COLO829 (cell line): Measurements from ENCODE around the gene CRYZ.

Source experiments
- DNase-seq: peaks from one replicate; pipeline ENCODE4 v3.0.0; 2012; ENCODE audit warnings: low spot score

CRYZ gene

DNA sequence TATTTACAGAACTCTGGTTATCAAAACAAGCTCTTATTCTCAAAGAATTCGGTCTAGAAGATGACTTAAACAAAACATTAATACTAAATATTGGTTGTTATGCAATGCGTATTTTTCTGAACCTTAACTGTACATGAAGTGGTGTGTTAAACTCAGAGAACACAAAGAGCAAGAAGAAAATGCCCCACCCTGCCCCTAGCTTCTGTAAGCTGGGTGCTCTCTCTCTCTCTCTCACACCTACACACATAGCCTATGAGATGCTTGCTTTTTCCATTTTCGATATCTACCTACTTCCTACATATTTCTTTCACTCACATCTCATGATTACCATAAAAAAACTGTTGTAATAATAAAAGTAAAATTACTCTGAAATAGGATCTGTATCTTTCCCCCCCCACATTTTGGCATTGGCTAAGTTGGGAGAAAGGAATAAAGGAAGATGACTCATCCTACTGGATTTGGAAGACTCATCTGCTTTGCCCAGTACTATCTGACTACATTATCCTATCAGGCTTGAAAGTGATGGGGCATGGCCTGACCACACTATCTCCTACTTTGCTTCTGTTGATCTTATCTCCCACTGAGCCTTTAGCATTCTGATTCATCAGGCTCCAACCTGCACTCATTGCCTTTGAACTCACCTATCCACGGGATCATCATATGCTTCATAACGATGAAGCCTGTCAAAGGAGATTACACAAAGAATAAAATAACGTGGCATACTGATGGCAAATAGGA is 2.9 kb downstream of the CRYZ start:
- DNase-seq: peak; percentile 22

GRCh38 chr1:74728736-74729135 is 4.1 kb downstream of the CRYZ start:
- DNase-seq: no peak

GRCh38 chr1:74726063-74726462 is 6.8 kb downstream of the CRYZ start:
- no peak for DNase-seq

GRCh38 chr1:74717626-74718025 is 15.2 kb downstream of the CRYZ start:
- DNase-seq: no peak

DNA sequence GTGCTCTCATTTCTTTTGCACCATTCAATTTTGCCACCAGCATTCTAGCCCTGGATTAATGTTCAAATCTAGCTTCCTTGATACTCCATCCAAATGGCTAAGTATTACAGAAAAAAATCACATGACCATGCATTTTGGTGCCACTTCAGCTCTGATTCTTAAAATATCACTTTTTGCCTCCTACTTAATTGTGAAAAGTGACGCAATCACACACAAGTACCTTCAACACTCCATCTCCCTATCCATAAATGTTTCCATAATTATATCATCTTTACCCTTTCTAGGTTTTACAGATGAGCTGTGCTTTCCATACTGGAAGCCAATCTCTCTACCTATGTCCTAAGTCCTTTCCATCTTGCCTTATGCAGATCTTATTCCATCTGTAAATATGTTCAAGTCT is 16.0 kb downstream of the CRYZ start:
- no peak for DNase-seq

DNA sequence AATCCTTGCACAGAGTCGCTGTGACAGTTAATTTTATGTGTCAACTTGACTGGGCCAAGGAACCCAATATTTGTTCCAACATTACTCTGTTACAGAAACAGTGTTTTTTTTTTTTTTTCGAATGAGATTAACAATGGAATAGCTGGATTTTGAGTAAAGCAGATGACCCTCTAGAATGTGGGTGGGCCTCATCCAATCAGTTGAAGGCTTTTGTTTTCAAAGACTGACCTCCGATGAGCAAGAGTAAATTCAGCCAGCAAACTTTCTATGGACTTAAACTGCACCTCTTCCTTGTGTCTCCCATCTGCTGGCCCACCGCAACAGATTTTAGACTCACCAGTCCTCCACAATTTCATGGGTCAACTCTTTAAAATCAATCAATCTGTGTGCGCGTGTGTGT is 17.0 kb downstream of the CRYZ start:
- no peak for DNase-seq

DNA sequence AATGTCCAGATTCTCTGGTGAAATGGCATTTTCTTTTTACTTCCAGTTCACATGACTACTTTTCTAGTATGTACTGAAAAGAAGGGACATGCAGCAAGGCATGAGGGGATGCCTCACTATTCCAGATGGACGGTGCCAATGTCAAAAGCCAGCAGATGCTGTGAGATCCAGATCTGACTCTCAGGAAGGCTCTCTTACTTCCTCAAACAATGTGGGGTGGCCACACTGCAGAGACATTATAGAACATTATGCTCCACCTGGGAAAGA is 17.7 kb downstream of the CRYZ start:
- no peak for DNase-seq

GRCh38 chr1:74714429-74715235 is 18.2 kb downstream of the CRYZ start:
- no peak for DNase-seq

DNA sequence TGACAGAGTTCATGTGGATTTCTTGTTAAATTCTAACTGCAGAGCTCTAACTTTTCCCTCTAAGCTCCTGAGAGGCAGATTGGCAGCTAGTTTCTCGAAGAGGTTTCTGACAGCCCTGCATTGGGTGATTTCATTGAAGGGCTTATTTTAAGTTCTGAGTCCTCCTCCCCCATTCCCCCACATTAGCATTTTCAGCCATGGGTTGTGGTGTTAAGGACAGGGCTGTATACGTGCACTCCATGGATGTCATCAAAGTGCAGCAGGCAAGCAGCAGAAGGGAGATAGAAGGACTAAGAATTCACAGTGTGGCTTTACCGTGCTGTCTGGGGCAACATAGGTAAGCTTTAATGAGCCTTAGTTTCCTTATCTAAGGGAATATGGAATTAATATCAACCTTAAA is 19.0 kb downstream of the CRYZ start:
- DNase-seq: no peak

DNA sequence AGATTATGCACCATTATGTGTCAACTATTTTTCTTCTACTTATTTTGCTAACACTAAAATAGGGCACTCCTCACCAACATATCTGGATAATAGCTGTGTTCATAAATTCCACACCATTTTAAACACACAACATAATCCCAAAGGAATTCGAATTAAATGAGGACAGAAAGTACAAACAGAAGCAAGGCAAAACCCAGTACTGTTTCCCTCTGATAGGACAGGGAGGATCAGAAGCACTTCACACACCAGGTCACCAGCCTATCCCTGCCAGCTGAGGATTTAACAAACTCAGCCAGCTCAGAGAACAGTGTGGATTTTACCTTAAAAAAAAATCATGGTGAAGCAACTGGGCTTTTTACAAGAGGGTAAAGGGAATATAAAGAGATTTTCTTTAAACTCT is 20.0 kb downstream of the CRYZ start:
- no peak for DNase-seq

DNA sequence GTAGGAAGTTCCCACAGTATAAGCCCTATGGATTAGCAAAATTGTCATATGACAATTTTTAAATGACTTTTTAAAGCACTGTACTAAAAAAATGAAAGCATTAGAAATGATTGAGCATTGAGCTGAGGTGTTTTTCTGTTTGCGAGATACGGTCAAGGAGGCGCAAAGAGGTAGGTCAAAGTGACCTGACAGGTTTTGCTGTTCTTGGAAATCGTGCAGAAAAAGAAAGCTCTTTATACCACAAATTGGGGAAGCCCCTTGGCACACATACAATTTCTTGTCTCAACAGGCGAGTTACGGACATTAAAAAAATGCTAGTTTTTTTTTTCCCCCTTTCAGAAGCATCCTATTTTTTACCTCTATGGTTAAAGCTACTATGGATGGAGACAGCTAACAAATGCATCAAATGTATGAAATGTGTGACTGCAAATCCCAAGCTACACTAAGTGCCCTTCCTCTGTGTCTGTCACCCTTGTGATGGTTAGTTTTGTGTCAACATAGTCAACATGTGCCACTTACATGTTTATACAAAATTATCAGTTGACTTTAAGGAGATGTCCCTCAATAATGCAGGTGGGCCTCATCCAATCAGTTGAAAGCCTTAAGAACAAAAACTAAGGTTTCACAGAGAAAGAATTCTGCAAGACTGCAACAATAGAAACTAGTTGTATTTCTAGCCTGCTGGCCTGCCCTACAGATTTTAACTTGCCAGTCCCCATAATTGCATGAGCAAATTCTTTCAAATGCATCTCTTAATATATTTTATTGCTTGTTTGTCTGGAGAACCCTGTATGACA is 29.3 kb downstream of the CRYZ start:
- no peak for DNase-seq

DNA sequence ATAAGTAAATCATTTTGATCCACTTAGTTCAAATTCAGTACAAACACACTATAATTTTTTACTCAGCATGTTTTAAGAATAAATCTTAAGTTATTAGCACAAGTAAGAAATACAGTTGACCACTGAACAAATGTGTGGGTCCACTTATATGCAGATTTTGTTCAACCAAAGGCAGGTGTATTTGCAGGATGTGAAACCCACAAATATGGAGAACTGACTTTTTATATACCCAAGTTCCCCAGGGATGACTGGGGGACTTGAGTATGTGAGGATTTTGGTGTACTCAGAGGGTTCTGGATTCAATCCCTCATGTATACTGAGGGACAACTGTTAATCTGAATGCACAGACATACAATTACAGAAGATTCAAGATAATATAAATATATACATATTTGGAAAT is 33.5 kb downstream of the CRYZ start:
- DNase-seq: no peak

GRCh38 chr1:74697832-74698231 is 35.0 kb downstream of the CRYZ start:
- DNase-seq: no peak

DNA sequence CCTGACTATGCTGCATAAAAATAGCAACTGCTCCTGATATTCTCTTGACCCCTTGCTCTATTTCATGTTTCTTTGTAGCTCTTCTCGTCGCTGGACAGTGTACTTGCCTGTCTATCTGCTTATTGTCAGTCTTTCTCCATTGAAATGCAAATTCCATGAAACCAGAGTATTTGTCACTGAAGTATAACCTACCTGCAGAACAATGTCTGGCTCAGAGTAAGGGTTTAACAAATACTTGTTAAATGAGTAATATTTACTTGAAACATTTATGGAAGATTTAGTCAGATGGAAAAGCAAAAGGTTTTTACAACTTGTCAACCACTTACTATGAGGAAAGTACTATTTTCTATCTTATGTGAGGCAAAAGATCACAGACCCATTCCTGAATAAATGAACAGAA is 39.4 kb downstream of the CRYZ start:
- no peak for DNase-seq

- DNase-seq: no peak
Measured at GRCh38 chr1:74690909-74691308, 41.9 kb downstream of the CRYZ start.

DNA sequence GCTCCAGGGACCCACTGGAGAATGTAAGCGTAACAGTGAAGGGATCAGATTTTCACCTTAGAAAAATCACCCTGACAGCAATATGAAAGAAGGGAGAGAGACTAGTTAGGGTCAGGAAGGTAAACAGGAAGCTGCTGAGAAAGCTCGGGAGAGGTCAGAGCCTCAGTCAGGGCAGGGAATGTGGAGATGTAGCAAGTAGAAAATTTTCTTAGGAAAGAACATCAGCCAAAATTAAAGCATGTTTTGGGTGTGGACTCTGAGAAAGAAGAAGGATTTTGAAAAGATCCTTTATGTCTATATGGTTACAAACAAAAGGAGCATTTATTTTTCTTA is 42.5 kb downstream of the CRYZ start:
- DNase-seq: no peak

DNA sequence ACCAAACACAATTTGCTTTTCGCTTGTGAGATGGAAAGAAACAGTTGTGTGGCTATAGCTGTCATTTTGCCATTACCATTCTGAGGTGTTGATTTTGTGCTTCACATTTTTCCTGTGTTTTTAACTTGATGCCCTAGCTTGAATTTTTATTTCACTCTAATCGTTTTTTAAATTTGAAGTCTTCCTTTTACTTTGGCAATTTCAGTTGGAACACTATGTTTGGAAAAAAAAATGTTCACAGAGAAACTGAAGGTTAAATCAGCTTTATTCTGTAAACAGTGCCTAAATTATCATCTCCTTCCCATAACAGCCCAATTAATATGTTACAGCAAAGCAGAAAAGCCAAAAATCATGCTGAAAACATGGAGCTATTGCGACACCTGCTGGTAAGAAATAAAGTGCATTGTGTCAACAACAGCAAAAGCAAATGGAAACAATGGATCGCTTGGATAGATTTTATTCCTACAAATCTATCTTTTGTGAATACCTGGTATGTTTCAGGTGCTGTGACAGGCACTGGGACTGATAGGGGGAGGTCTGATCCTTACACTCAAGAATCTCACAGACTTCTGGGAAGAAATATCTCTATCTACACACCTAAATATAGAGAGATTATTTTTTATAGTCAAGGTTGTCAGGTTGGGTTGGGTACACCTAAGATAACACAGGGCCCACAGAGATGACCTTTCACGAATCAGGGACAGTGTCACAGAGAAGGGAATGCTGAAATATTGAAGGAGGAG is 43.1 kb downstream of the CRYZ start:
- DNase-seq: peak; percentile 22

- DNase-seq: no peak
Measured at GRCh38 chr1:74686928-74687327, 45.9 kb downstream of the CRYZ start.

GRCh38 chr1:74684301-74684700 is 48.5 kb downstream of the CRYZ start:
- DNase-seq: no peak

DNA sequence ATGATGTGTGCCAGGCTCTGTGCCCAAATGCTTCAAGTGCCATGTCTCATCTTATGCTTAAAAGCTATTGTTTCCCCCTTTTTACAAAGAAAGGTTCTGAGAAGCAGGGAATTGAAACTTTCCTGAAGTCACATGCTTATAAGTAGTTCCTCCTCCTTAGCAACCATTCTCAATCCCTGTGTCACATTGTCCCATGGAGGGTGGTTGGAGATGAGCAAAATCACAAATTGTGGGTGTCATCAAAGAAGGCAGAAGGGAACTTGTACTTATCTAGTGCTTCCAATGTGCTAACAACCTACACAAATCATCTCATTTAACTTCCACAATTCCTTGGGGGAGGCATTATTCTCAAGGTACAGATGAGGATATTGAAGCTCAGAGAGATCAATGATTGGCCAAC is 49.2 kb downstream of the CRYZ start:
- no peak for DNase-seq

DNA sequence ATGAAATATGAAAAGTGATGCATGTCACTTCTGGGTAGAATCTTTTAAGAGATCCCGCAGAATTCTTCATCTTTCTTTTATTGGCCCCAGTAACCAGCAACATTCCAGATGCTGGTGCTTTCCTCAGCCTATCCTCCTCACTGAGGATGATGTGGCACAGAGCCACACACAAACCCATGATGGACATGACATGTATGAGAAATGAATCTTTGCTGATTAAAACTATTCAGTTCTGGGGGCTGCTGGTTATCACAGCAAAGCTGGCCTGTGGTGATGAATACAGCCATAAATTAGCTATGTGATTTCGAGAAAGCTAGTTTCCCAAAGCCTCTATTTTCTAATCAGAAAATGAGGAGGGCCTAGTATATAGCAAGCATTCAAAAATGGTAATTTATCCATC is 51.0 kb downstream of the CRYZ start:
- DNase-seq: no peak

- no peak for DNase-seq
Measured at GRCh38 chr1:74681449-74681848, 51.4 kb downstream of the CRYZ start.

GRCh38 chr1:74681001-74681400 is 51.8 kb downstream of the CRYZ start:
- DNase-seq: no peak
